Heart left ventricle (tissue), 16 donors: ENCODE measurements around the gene MRPS34. TPM values are rescaled to one million over a fixed set of nuclear protein-coding genes. Genes with fewer than 3 reads are reported as not detected.
A peak's percentile ranks its signal among the peaks of the same experiment; 100 is the strongest.

Experiments
- ATAC-seq, 4 donors: fragments of 200-7000 bp; cut with Tn5 transposase; one replicate each; pipeline ENCODE4 v1.9.1; 2020 to 2022; ENCODE audit warnings: moderate library complexity in 4 of 4, mild to moderate bottlenecking in 3 of 4, moderate number of reproducible peaks in 1 of 4
- DNase-seq, 5 donors: peaks; one replicate each; pipeline ENCODE4 v3.0.0-alpha.2; 2020
- H3K27ac ChIP-seq, 12 donors: fragments of 200-600 bp; sonication (generic) in 4 of 12; one replicate each; pipeline versions ENCODE4 v1.5.0 to v1.8.0; 2016 to 2022; ENCODE audit warnings: mild to moderate bottlenecking in 2 of 12
- H3K27me3 ChIP-seq, 9 donors: fragments of 200-600 bp; sonication (generic) in 2 of 9; one replicate each; pipeline versions ENCODE4 v1.5.1 to v1.8.0; 2016 to 2022; ENCODE audit warnings: mild to moderate bottlenecking in 3 of 9
- H3K36me3 ChIP-seq, 9 donors: fragments of 200-600 bp; sonication (generic) in 2 of 9; one replicate each; pipeline versions ENCODE4 v1.5.0 to v1.8.0; 2018 to 2022; ENCODE audit warnings: mild to moderate bottlenecking in 2 of 9
- H3K4me1 ChIP-seq, 12 donors: fragments of 200-600 bp; sonication (generic) in 4 of 12; one replicate each; pipeline versions ENCODE4 v1.5.0 to v1.8.0; 2016 to 2022; ENCODE audit warnings: mild to moderate bottlenecking in 3 of 12
- H3K4me3 ChIP-seq, 12 donors: fragments of 200-600 bp; sonication (generic) in 4 of 12; one replicate each; pipeline versions ENCODE4 v1.5.0 to v1.8.0; 2017 to 2022; ENCODE audit warnings: mild to moderate bottlenecking in 9 of 12, moderate library complexity in 4 of 12
- H3K9me3 ChIP-seq, 12 donors: fragments of 200-600 bp; sonication (generic) in 4 of 12; one replicate each; pipeline versions ENCODE4 v1.5.0 to v1.8.0; 2016 to 2022; ENCODE audit warnings: mild to moderate bottlenecking in 1 of 12
- CTCF ChIP-seq, 12 donors: fragments of 200-600 bp; sonication (generic) in 4 of 12; IDR thresholded peaks; one replicate each; pipeline versions ENCODE4 v1.5.0 to v1.8.0; 2018 to 2022; ENCODE audit warnings: antibody characterized with exemption in 12 of 12, mild to moderate bottlenecking in 5 of 12
- POLR2A ChIP-seq, 2 donors: fragments of 450-650 bp; IDR thresholded peaks; one replicate each; pipeline ENCODE4 v1.6.1; 2017; ENCODE audit warnings: antibody characterized with exemption in 2 of 2, mild to moderate bottlenecking in 2 of 2, moderate library complexity in 2 of 2
- WGBS, 4 donors: extraction: QIAGEN DNeasy Blood & Tissue Kit in 2 of 4; methylation state at CpG; one replicate each; pipeline versions ENCODE4 v1.1.5 to v1.1.7; 2013 to 2018; 5-methylcytosine and 5-hydroxymethylcytosine counted together
- intact Hi-C, 10 donors: fragments of 100-400 bp; cut with DNase I; formaldehyde crosslinking; loops; one replicate each; pipeline versions ENCODE4 v1.11.1 to v1.14.2; 2022
- polyA plus RNA-seq, 2 donors: library from polyadenylated mRNA; stranded (reverse); fragments of 200-250 nt; gene quantifications; one replicate each; pipeline ENCODE4 v1.2.3, GENCODE V29; 2013
- total RNA-seq, 9 donors: library from RNA; depleted of rRNA in 2 of 9; stranded (reverse); fragments of >200 nt in 2 of 9; fragmentation: NEBNext Ultra II Directional in 3 of 9; extraction: Animal tissue kit (Norgen Biotek cat#: 25700) in 3 of 9; gene quantifications; one replicate each; pipeline versions ENCODE4 v1.1.0 to v1.2.4, GENCODE V29; 2016 to 2023
- donor health status: ischemic (EF 13 %, LVEDD 7.1; RV severe dilation, severe dysfunction).
- donor health status: healthy with polysubstance abuse.
- donor health status: DM: no; HTN: yes; CAD: no.
- donor health status: DM: no; HTN: no; CAD: no.
- donor health status: ischemic (EF 25% LVEDD 6.9; RV normal size, moderate dysfunction).
- donor health status: ischemic (EF 25% LVEDD 5.7; RV mildly dilated, moderate dysfunction).
- donor health status: healthy.
- donor health status: DM: yes; HTN: yes; CAD: no.
- donor health status: ischemic (EF 35%, LVEDD 5.7; RV mildly dilated, moderate dysfunction).
- donor health status: nonischemic (EF 11% LVEDD 7.7; RV severe dilation, severe dysfunction).
- donor health status: DM: yes; HTN: yes; CAD: no.
- donor health status: PGD.
- donor health status: ischemic (EF 29% LVEDD 5.4; RV normal size, mild dysfunction).
- donor health status: nonischemic (EF 23%, LVEDD 6.1; RV moderate dilation, normal function).

The MRPS34 gene
- total and polyA plus RNA-seq, 11 donors = 58.0 to 123 (median 81.8) TPM

- peak in 1 of 5 donors; percentile 54 for DNase-seq
- Histone ChIP-seq H3K4me3 (no peak overlapping the region), H3K27me3 (no peaks in the 10 kb centered on the region), H3K4me1 (no peaks in the 10 kb centered on the region), H3K36me3 (peaks cover 0 to 92% (median 89%) of the 10 kb centered on the region in 9 donors), H3K27ac (no peak overlapping the region), H3K9me3 (no peaks in the 10 kb centered on the region)
- intact Hi-C loops = no loop called here
- 95 to 96% (median 95%) methylated on average over 22 to 29 of the region's 29 CpGs for WGBS, 4 donors
- no peak for ATAC-seq
- TF ChIP-seq CTCF (IDR thresholded peaks at IDR 0.05) (no peak), POLR2A (IDR thresholded peaks at IDR 0.05) (no peak)
These were observed 23.5 kb downstream of the MRPS34 start for GRCh38 chr16:1749152-1750117.

- WGBS, 4 donors = 86 to 93% (median 88%) methylated on average over 8 to 11 of the region's 11 CpGs
- ATAC-seq (no peak), DNase-seq (no peak)
- no peak for TF ChIP-seq CTCF (IDR thresholded peaks at IDR 0.05)
- no peak for TF ChIP-seq POLR2A (IDR thresholded peaks at IDR 0.05)
- Histone ChIP-seq H3K9me3 (no peaks in the 10 kb centered on the region), H3K36me3 (peaks cover 0 to 95% (median 90%) of the 10 kb centered on the region in 9 donors), H3K4me3 (no peak overlapping the region), H3K27ac (no peak overlapping the region), H3K4me1 (no peaks in the 10 kb centered on the region), H3K27me3 (no peaks in the 10 kb centered on the region)
- intact Hi-C loops = no loop called here
These were observed 25.0 kb downstream of the MRPS34 start for GRCh38 chr16:1747934-1748333.

GRCh38 chr16:1746693-1747195 is 26.2 kb downstream of the MRPS34 start:
- DNase-seq = no peak
- no peak for TF ChIP-seq POLR2A (IDR thresholded peaks at IDR 0.05)
- no peak for TF ChIP-seq CTCF (IDR thresholded peaks at IDR 0.05)
- Histone ChIP-seq H3K27me3 (no peaks in the 10 kb centered on the region), H3K4me3 (no peak overlapping the region), H3K36me3 (peaks cover 0 to 83% (median 78%) of the 10 kb centered on the region in 9 donors), H3K27ac (no peak overlapping the region), H3K4me1 (no peaks in the 10 kb centered on the region), H3K9me3 (no peaks in the 10 kb centered on the region)
- intact Hi-C loops = no loop called here
- ATAC-seq = no peak
- WGBS, 4 donors = 90 to 93% (median 92%) methylated on average over 26 to 31 of the region's 31 CpGs

GRCh38 chr16:1745900-1746692 is 26.8 kb downstream of the MRPS34 start:
- Histone ChIP-seq H3K9me3 (no peaks in the 10 kb centered on the region), H3K4me1 (no peaks in the 10 kb centered on the region), H3K27me3 (no peaks in the 10 kb centered on the region), H3K4me3 (no peak overlapping the region), H3K36me3 (peaks cover 0 to 80% (median 73%) of the 10 kb centered on the region in 9 donors), H3K27ac (no peak overlapping the region)
- ATAC-seq = no peak
- TF ChIP-seq CTCF (IDR thresholded peaks at IDR 0.05) (no peak), POLR2A (IDR thresholded peaks at IDR 0.05) (no peak)
- intact Hi-C loops = no loop called here
- WGBS, 4 donors = 90 to 96% (median 94%) methylated on average over 23 to 29 of the region's 29 CpGs
- DNase-seq = no peak
